Panc1 (cell line): Measurements from ENCODE around the gene GAB1. TPM values are rescaled to one million over a fixed set of nuclear protein-coding genes. Genes with fewer than 3 reads are reported as not detected.

Source experiments
- ATAC-seq: fragments of 200-7000 bp; cut with Tn5 transposase; 2 replicates; pipeline ENCODE4 v1.9.1; 2020; ENCODE audit warnings: mild to moderate bottlenecking, moderate library complexity
- BruUV-seq: library from RNA; stranded (reverse); fragments of 400-500 nt; replicated peaks from 2 replicates; lab custom pipeline; 2021; lab: Mats Ljungman, UMichigan
- CTCF ChIA-PET: fragments of 300-600 bp; sonication (Branson Sonifier 250); formaldehyde crosslinking; loops from one replicate; lab custom pipeline; 2022; ENCODE audit warnings: antibody characterized with exemption; lab: Charles Lee
- POLR2A ChIA-PET: fragments of 300-600 bp; sonication (Branson Sonifier 250); formaldehyde crosslinking; loops from one replicate; lab custom pipeline; 2022; ENCODE audit warnings: antibody characterized with exemption; lab: Charles Lee
- DNase-seq: peaks from one replicate; pipeline ENCODE4 v3.0.0-alpha.2; 2010; ENCODE audit warnings: low read depth, low spot score
- H3K27ac ChIP-seq: 2 replicates; pipeline ENCODE4 v1.5.1; 2011; ENCODE audit warnings: mild to moderate bottlenecking, low read length, inconsistent platforms
- H3K27me3 ChIP-seq: fragments of 200-500 bp; sonication (Bioruptor generic); 2 replicates; pipeline ENCODE4 v1.6.0; 2014; ENCODE audit warnings: low read length, inconsistent platforms; ENCODE audit not compliant: control insufficient read depth, insufficient read depth
- H3K36me3 ChIP-seq: fragments of 200-500 bp; sonication (Bioruptor generic); 2 replicates; pipeline ENCODE4 v1.5.1; 2014; ENCODE audit warnings: inconsistent platforms, mild to moderate bottlenecking, low read length, moderate library complexity; ENCODE audit not compliant: control insufficient read depth, insufficient read depth
- H3K4me1 ChIP-seq: 2 replicates; pipeline ENCODE4 v1.5.1; 2011; ENCODE audit warnings: inconsistent platforms, mild to moderate bottlenecking, low read length, moderate library complexity; ENCODE audit not compliant: control insufficient read depth, insufficient read depth
- H3K4me3 ChIP-seq, 2 experiments: 2 replicates each; pipeline ENCODE4 v1.5.1; 2011 to 2012; ENCODE audit warnings: low read depth in 2 of 2, low read length in 2 of 2, mild to moderate bottlenecking in 2 of 2, inconsistent platforms in 1 of 2, moderate library complexity in 1 of 2
- H3K9me3 ChIP-seq: fragments of 200-500 bp; sonication (Bioruptor generic); 2 replicates; pipeline ENCODE4 v1.5.1; 2014; ENCODE audit warnings: low read depth, mild to moderate bottlenecking, inconsistent platforms, low read length, moderate library complexity; ENCODE audit not compliant: control insufficient read depth, insufficient read depth
- CTCF ChIP-seq: fragments of 450-650 bp; IDR thresholded peaks from 2 replicates; pipeline ENCODE4 v1.5.1; 2017; ENCODE audit warnings: mild to moderate bottlenecking
- POLR2AphosphoS5 ChIP-seq: IDR thresholded peaks from 2 replicates; pipeline ENCODE4 v1.6.1; 2012; ENCODE audit warnings: mild to moderate bottlenecking, low read depth, low read length, moderate library complexity
- REST ChIP-seq, 2 experiments: IDR thresholded peaks; 2 replicates each; pipeline ENCODE4 v1.6.1; 2011 to 2012; ENCODE audit warnings: low read depth in 2 of 2, control low read depth in 1 of 2, low read length in 1 of 2, mild to moderate bottlenecking in 1 of 2, moderate library complexity in 1 of 2; ENCODE audit not compliant: insufficient read depth in 1 of 2
- SIN3A ChIP-seq: IDR thresholded peaks from 2 replicates; pipeline ENCODE4 v1.6.1; 2012; ENCODE audit warnings: low read depth, mild to moderate bottlenecking, low read length, moderate library complexity, borderline replicate concordance; ENCODE audit not compliant: insufficient read depth
- TCF7L2 ChIP-seq: IDR thresholded peaks from 2 replicates; pipeline ENCODE4 v1.6.1; 2011; ENCODE audit warnings: mild to moderate bottlenecking, low read depth, low read length, inconsistent platforms
- in situ Hi-C: cut with HindIII; loops from 2 replicates; pipeline ENCODE4 v1.10.0; 2016; ENCODE audit warnings: low sequenced_read_pairs, low pct_unique_long_range_greater_than_20kb
- intact Hi-C: fragments of 100-400 bp; cut with micrococcal nuclease; formaldehyde crosslinking; loops from one replicate; pipeline ENCODE4 v1.10.0; 2022; ENCODE audit not compliant: unreplicated experiment
- total RNA-seq: library from RNA; stranded (reverse); gene quantifications from one replicate; pipeline ENCODE4 v1.2.1, GENCODE V29; 2021; ENCODE audit not compliant: unreplicated experiment

GAB1 gene
- total RNA-seq, 1 experiment from 2014 or later = 2.8 TPM

- no peak overlapping the region for H3K4me3 ChIP-seq
- H3K27ac ChIP-seq = no peak overlapping the region
- CTCF ChIA-PET = no interaction called here
- no peaks in the 10 kb centered on the region for H3K36me3 ChIP-seq
- intact Hi-C loops (no loop called here), in situ Hi-C loops (no loop called here)
- H3K27me3 ChIP-seq = no peaks in the 10 kb centered on the region
- H3K4me1 ChIP-seq = no peaks in the 10 kb centered on the region
- H3K9me3 ChIP-seq = no peaks in the 10 kb centered on the region
- DNase-seq (no peak), ATAC-seq (no peak)
- BruUV-seq = no TSS peak
- no peak for TF ChIP-seq TCF7L2
- no peak for TF ChIP-seq POLR2AphosphoS5
- TF ChIP-seq CTCF = no peak
- TF ChIP-seq SIN3A = no peak
- no peak for TF ChIP-seq REST (IDR thresholded peaks at IDR 0.05; ENCODE audit: insufficient read depth in 1 of 2, low read depth in 2 of 2, low read length in 1 of 2)
- POLR2A ChIA-PET = no interaction called here
These were observed 73.3 kb downstream of the GAB1 start for GRCh38 chr4:143410015-143410414.

- Histone ChIP-seq H3K36me3 (no peaks in the 10 kb centered on the region), H3K4me3 (no peak overlapping the region), H3K27ac (no peak overlapping the region), H3K9me3 (no peaks in the 10 kb centered on the region), H3K4me1 (no peaks in the 10 kb centered on the region), H3K27me3 (no peaks in the 10 kb centered on the region)
- ChIA-PET POLR2A (no interaction called here), CTCF (no interaction called here)
- no peak for TF ChIP-seq REST (IDR thresholded peaks at IDR 0.05; ENCODE audit: insufficient read depth in 1 of 2, low read depth in 2 of 2, low read length in 1 of 2)
- in situ Hi-C loops (no loop called here), intact Hi-C loops (no loop called here)
- DNase-seq (no peak), ATAC-seq (no peak)
- no TSS peak for BruUV-seq
These were observed 75.1 kb downstream of the GAB1 start for GRCh38 chr4:143411527-143412419.
